SU-DHL-6 (cell line): ENCODE results near the gene CTRL.

Experiments used
- H2AFZ ChIP-seq: fragments of 200-600 bp; sonication (generic); 2 replicates; pipeline ENCODE4 v1.6.1; 2014; ENCODE audit warnings: low read depth, mild to moderate bottlenecking, moderate library complexity, mixed read lengths, antibody characterized with exemption, low read length; ENCODE audit not compliant: severe bottlenecking
- H3F3A ChIP-seq: fragments of 200-600 bp; shearing (Covaris generic); 2 replicates; pipeline ENCODE4 v1.6.0; 2016; ENCODE audit warnings: antibody characterized with exemption, mild to moderate bottlenecking; ENCODE audit not compliant: insufficient read depth
- H3K27ac ChIP-seq: fragments of 200-600 bp; sonication (generic); 2 replicates; pipeline ENCODE4 v1.5.1; 2016; ENCODE audit warnings: low read depth, mild to moderate bottlenecking, low read length, moderate library complexity, mixed read lengths
- H3K27me3 ChIP-seq: fragments of 200-600 bp; sonication (generic), shearing (Covaris generic); 2 replicates; pipeline ENCODE4 v1.6.0; 2014; ENCODE audit warnings: mild to moderate bottlenecking, low read length
- H3K36me3 ChIP-seq: fragments of 200-600 bp; sonication (generic); 2 replicates; pipeline ENCODE4 v1.6.1; 2014; ENCODE audit warnings: mild to moderate bottlenecking, low read length, mixed read lengths
- H3K4me2 ChIP-seq: fragments of 300-600, 200-600 bp; shearing (Covaris generic), sonication (generic); 2 replicates; pipeline ENCODE4 v1.6.0; 2014; ENCODE audit warnings: low read length, low read depth, mild to moderate bottlenecking; ENCODE audit not compliant: poor library complexity, severe bottlenecking
- H3K4me3 ChIP-seq: fragments of 200-600 bp; sonication (generic); 2 replicates; pipeline ENCODE4 v1.5.1; 2014; ENCODE audit warnings: antibody characterized with exemption, low read length, mild to moderate bottlenecking, mixed read lengths; ENCODE audit not compliant: insufficient read depth, poor library complexity, severe bottlenecking
- H3K79me2 ChIP-seq: fragments of 200-600 bp; sonication (generic); 2 replicates; pipeline ENCODE4 v1.6.1; 2014; ENCODE audit warnings: mild to moderate bottlenecking, low read length, moderate library complexity; ENCODE audit not compliant: insufficient read depth
- H3K9ac ChIP-seq: fragments of 200-600 bp; sonication (generic); 2 replicates; pipeline ENCODE4 v1.7.0; 2014; ENCODE audit warnings: mild to moderate bottlenecking, low read length
- H3K9me2 ChIP-seq: fragments of 200-600 bp; sonication (generic); replicated peaks from 2 replicates; pipeline ENCODE4 v1.6.1; 2014; ENCODE audit warnings: low read length; ENCODE audit not compliant: insufficient read depth
- H3K9me3 ChIP-seq: fragments of 200-600 bp; sonication (generic); 2 replicates; pipeline ENCODE4 v1.6.1; 2014; ENCODE audit warnings: low read length, mixed read lengths; ENCODE audit not compliant: insufficient read depth
- H4K20me1 ChIP-seq: fragments of 200-600 bp; sonication (generic); 2 replicates; pipeline ENCODE4 v1.6.1; 2014; ENCODE audit warnings: low read depth, mild to moderate bottlenecking, antibody characterized with exemption, low read length, moderate library complexity, mixed read lengths
- EZH2phosphoT487 ChIP-seq: fragments of 200-600 bp; sonication (generic), shearing (Covaris generic); conservative IDR thresholded peaks from 2 replicates; pipeline ENCODE4 v1.6.1; 2018; ENCODE audit warnings: mild to moderate bottlenecking, antibody characterized with exemption, low read length, moderate library complexity, mixed read lengths
- TF ChIP-seq, protein P1 (sequence below): fragments of 200-600 bp; sonication (generic); IDR thresholded peaks from one replicate; pipeline ENCODE4 v1.5.1; 2017; ENCODE audit warnings: antibody characterized with exemption, mild to moderate bottlenecking, low read length, moderate library complexity; ENCODE audit not compliant: insufficient read depth, poor library complexity, severe bottlenecking

CTRL gene

DNA sequence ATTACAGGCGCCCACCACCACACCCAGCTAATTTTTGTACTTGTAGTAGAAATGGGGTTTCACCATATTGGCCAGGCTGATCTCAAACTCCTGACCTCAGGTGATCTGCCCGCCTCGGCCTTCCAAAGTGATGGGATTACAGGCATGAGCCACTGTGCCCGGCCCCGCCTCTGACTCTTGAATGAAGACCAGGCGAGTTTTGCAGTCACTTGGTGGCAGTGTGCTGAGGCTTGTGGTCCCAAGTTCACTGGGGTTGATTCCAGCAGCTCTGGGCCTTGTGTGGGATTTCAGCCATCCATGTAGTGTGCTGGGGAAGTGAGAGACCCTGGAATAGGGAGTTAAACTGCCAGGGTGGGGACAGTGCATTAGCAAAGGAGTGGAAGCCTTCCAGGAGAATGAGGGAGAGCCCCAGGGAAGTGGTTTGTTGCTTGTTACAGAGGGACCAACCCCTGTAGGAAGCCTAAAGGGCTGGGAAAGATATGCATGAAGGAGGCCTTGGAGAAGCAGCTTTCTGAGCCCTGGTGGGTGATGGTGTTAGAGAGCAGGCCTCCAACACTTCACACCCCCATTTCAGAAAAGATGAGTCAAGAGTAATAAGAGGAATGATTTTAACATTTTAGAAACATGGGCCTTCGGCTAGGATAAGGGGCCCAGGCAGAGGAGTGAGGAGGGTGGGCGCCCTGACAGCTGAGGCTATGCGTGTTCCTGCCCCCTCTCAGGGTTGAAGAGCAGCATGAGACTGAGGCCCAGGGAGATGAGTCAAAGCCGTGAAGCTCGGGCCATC lies 24.1 kb downstream of the CTRL start:
- Histone ChIP-seq H2AFZ (no peak overlapping the region), H3K27me3 (no peaks in the 10 kb centered on the region), H3K9ac (no peak overlapping the region), H3K79me2 (no peaks in the 10 kb centered on the region), H3K9me3 (no peaks in the 10 kb centered on the region), H3K36me3 (no peaks in the 10 kb centered on the region), H3K4me2 (no peak overlapping the region), H3F3A (no peaks in the 10 kb centered on the region), H4K20me1 (no peaks in the 10 kb centered on the region), H3K27ac (no peak overlapping the region), H3K4me3 (no peak overlapping the region), H3K9me2 (no peaks in the 10 kb centered on the region)
- TF ChIP-seq, protein P1, sequence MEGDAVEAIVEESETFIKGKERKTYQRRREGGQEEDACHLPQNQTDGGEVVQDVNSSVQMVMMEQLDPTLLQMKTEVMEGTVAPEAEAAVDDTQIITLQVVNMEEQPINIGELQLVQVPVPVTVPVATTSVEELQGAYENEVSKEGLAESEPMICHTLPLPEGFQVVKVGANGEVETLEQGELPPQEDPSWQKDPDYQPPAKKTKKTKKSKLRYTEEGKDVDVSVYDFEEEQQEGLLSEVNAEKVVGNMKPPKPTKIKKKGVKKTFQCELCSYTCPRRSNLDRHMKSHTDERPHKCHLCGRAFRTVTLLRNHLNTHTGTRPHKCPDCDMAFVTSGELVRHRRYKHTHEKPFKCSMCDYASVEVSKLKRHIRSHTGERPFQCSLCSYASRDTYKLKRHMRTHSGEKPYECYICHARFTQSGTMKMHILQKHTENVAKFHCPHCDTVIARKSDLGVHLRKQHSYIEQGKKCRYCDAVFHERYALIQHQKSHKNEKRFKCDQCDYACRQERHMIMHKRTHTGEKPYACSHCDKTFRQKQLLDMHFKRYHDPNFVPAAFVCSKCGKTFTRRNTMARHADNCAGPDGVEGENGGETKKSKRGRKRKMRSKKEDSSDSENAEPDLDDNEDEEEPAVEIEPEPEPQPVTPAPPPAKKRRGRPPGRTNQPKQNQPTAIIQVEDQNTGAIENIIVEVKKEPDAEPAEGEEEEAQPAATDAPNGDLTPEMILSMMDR, result no peak
- no peak for TF ChIP-seq EZH2phosphoT487

DNA sequence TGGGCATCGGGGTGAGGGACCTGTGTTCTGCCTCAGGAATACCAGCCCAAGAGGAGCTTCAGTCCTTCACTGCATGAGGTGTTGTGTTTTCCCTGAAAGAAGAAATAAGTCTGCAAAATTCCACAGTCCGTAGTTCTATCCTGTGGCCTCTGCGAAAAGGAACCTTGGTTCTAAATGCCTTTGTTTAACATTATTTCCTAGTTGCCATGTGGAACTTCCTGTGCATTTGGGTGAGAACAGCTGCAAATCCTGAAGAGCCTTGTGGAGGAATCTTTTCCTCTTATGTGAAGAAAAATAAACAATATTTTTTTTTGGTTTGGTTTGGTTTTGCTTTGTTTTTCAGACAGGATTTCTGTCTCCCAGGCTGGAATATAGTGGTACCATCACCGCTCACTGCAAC lies 28.8 kb downstream of the CTRL start:
- Histone ChIP-seq H3K4me2 (no peak overlapping the region), H3F3A (no peaks in the 10 kb centered on the region), H3K79me2 (no peaks in the 10 kb centered on the region), H3K9ac (no peak overlapping the region), H3K4me3 (no peak overlapping the region), H3K36me3 (no peaks in the 10 kb centered on the region), H3K27ac (no peak overlapping the region), H3K9me2 (no peaks in the 10 kb centered on the region), H3K27me3 (no peaks in the 10 kb centered on the region), H3K9me3 (no peaks in the 10 kb centered on the region), H2AFZ (no peak overlapping the region), H4K20me1 (no peaks in the 10 kb centered on the region)
- no peak for TF ChIP-seq EZH2phosphoT487
- TF ChIP-seq, protein P1, result no peak

DNA sequence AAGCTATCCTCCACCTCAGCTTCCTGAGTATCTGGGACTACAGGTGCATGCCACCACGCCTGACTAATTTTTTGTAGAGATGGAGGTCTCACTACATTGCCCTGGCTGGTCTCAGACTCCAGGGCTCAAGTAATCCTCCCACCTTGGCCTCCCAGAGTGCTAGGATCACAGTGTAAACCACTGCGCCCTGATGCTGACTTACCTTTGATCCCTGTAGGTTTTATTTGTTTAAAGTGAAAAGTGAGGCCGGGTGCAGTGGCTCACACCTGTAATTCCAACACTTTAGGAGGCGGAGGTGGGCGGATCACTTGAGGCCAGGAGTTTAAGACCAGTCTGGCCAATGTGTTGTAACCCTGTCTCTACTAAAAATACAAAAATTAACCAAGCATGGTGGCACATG lies 29.9 kb downstream of the CTRL start:
- Histone ChIP-seq H3K4me2 (no peak overlapping the region), H3K4me3 (no peak overlapping the region), H3K27me3 (no peaks in the 10 kb centered on the region), H3K9me2 (no peaks in the 10 kb centered on the region), H3K79me2 (no peaks in the 10 kb centered on the region), H3K36me3 (no peaks in the 10 kb centered on the region), H3F3A (no peaks in the 10 kb centered on the region), H3K27ac (no peak overlapping the region), H2AFZ (no peak overlapping the region), H3K9ac (no peak overlapping the region), H3K9me3 (no peaks in the 10 kb centered on the region), H4K20me1 (no peaks in the 10 kb centered on the region)
- TF ChIP-seq, protein P1, result no peak
- TF ChIP-seq EZH2phosphoT487, result no peak
